OCI-LY1 (cell line): ENCODE results near the gene PBX1.

Experiments used
- H2AFZ ChIP-seq: fragments of 200-600 bp; sonication (generic), shearing (Covaris generic); 2 replicates; pipeline ENCODE4 v1.6.0; 2014; ENCODE audit warnings: antibody characterized with exemption, mild to moderate bottlenecking, low read length
- H3F3A ChIP-seq: fragments of 200-600 bp; sonication (generic), shearing (Covaris generic); 2 replicates; pipeline ENCODE4 v1.6.0; 2014; ENCODE audit warnings: mild to moderate bottlenecking, antibody characterized with exemption, low read length, moderate library complexity; ENCODE audit not compliant: insufficient read depth
- H3K27ac ChIP-seq: fragments of 200-600 bp; sonication (generic); 2 replicates; pipeline ENCODE4 v1.5.1; 2014; ENCODE audit warnings: low read length, mixed run types, mild to moderate bottlenecking, low read depth; ENCODE audit not compliant: poor library complexity, severe bottlenecking
- H3K27me3 ChIP-seq: fragments of 200-600 bp; sonication (generic); 2 replicates; pipeline ENCODE4 v1.6.0; 2014; ENCODE audit warnings: antibody characterized with exemption, mild to moderate bottlenecking, low read length, moderate library complexity; ENCODE audit not compliant: insufficient read depth
- H3K36me3 ChIP-seq: fragments of 200-600 bp; sonication (generic); 2 replicates; pipeline ENCODE4 v1.6.1; 2014; ENCODE audit warnings: mild to moderate bottlenecking, antibody characterized with exemption, low read length, moderate library complexity, mixed read lengths; ENCODE audit not compliant: insufficient read depth
- H3K4me1 ChIP-seq: fragments of 200-600 bp; sonication (generic); 2 replicates; pipeline ENCODE4 v1.5.1; 2014; ENCODE audit warnings: mild to moderate bottlenecking, low read length, moderate library complexity; ENCODE audit not compliant: insufficient read depth, severe bottlenecking
- H3K4me2 ChIP-seq: fragments of 200-600 bp; sonication (generic), shearing (Covaris generic); 2 replicates; pipeline ENCODE4 v1.6.1; 2014; ENCODE audit warnings: low read length
- H3K4me3 ChIP-seq: fragments of 200-600 bp; sonication (generic); 2 replicates; pipeline ENCODE4 v1.5.1; 2014; ENCODE audit warnings: low read length, low read depth, mild to moderate bottlenecking, mixed read lengths; ENCODE audit not compliant: poor library complexity, severe bottlenecking
- H3K79me2 ChIP-seq: fragments of 200-600 bp; shearing (Covaris generic); 2 replicates; pipeline ENCODE4 v1.6.1; 2016; ENCODE audit warnings: mixed run types, low read length, mixed read lengths; ENCODE audit not compliant: insufficient read depth
- H3K9ac ChIP-seq: fragments of 200-600 bp; sonication (generic), shearing (Covaris generic); 2 replicates; pipeline ENCODE4 v1.6.1; 2014; ENCODE audit warnings: mild to moderate bottlenecking, low read length, mixed read lengths
- H3K9me2 ChIP-seq: fragments of 200-600 bp; sonication (generic), shearing (Covaris generic); 2 replicates; pipeline ENCODE4 v1.6.1; 2014; ENCODE audit warnings: low read depth, mild to moderate bottlenecking, low read length, mixed read lengths
- H3K9me3 ChIP-seq: fragments of 200-600 bp; shearing (Covaris generic); 2 replicates; pipeline ENCODE4 v1.6.1; 2014; ENCODE audit warnings: low read length, mixed read lengths
- H4K20me1 ChIP-seq: fragments of 200-600 bp; sonication (generic), shearing (Covaris generic); 2 replicates; pipeline ENCODE4 v1.6.0; 2016; ENCODE audit warnings: mild to moderate bottlenecking, low read length; ENCODE audit not compliant: insufficient read depth
- CTCF ChIP-seq: fragments of 200-600 bp; sonication (generic), shearing (Covaris generic); IDR thresholded peaks from 2 replicates; pipeline ENCODE4 v1.5.1; 2017; ENCODE audit warnings: mild to moderate bottlenecking, antibody characterized with exemption, low read length, moderate library complexity, mixed read lengths
- EZH2 ChIP-seq: fragments of 200-600 bp; sonication (generic), shearing (Covaris generic); IDR thresholded peaks from 2 replicates; pipeline ENCODE4 v1.8.0; 2017; ENCODE audit warnings: borderline replicate concordance, mixed run types, mild to moderate bottlenecking, antibody characterized with exemption, low read length, moderate library complexity, mixed read lengths

Gene PBX1

GRCh38 chr1:164660412-164660772, 101.4 kb downstream of the PBX1 start:
- H2AFZ ChIP-seq = no peak overlapping the region
- no peak overlapping the region for H3K9ac ChIP-seq
- H3K4me2 ChIP-seq = no peak overlapping the region
- H3K27me3 ChIP-seq = no peaks in the 10 kb centered on the region
- no peaks in the 10 kb centered on the region for H3F3A ChIP-seq
- H3K27ac ChIP-seq = no peak overlapping the region
- H3K36me3 ChIP-seq = no peaks in the 10 kb centered on the region
- no peaks in the 10 kb centered on the region for H3K9me2 ChIP-seq
- no peaks in the 10 kb centered on the region for H3K4me1 ChIP-seq
- no peaks in the 10 kb centered on the region for H3K9me3 ChIP-seq
- H4K20me1 ChIP-seq = no peaks in the 10 kb centered on the region
- H3K79me2 ChIP-seq = no peaks in the 10 kb centered on the region
- TF ChIP-seq EZH2 (no peak), CTCF (no peak)
- no peak overlapping the region for H3K4me3 ChIP-seq

GRCh38 chr1:164660775-164661174, 101.8 kb downstream of the PBX1 start:
- Histone ChIP-seq H3K4me2 (no peak overlapping the region), H3K4me1 (no peaks in the 10 kb centered on the region), H3K9ac (no peak overlapping the region), H3K4me3 (no peak overlapping the region), H4K20me1 (no peaks in the 10 kb centered on the region), H3K36me3 (no peaks in the 10 kb centered on the region), H3K79me2 (no peaks in the 10 kb centered on the region), H3K9me3 (no peaks in the 10 kb centered on the region), H3K27ac (no peak overlapping the region), H3F3A (no peaks in the 10 kb centered on the region), H3K9me2 (no peaks in the 10 kb centered on the region), H3K27me3 (no peaks in the 10 kb centered on the region), H2AFZ (no peak overlapping the region)
- no peak for TF ChIP-seq CTCF
- TF ChIP-seq EZH2 = no peak

- Histone ChIP-seq H3K27me3 (no peaks in the 10 kb centered on the region), H2AFZ (no peak overlapping the region), H3K27ac (no peak overlapping the region), H3K4me2 (no peak overlapping the region), H3F3A (no peaks in the 10 kb centered on the region), H3K9me3 (no peaks in the 10 kb centered on the region), H3K79me2 (no peaks in the 10 kb centered on the region), H3K4me1 (no peaks in the 10 kb centered on the region), H3K9ac (no peak overlapping the region), H3K4me3 (no peak overlapping the region), H3K36me3 (no peaks in the 10 kb centered on the region), H3K9me2 (no peaks in the 10 kb centered on the region), H4K20me1 (no peaks in the 10 kb centered on the region)
- TF ChIP-seq CTCF (no peak), EZH2 (no peak)
These were observed 103.5 kb downstream of the PBX1 start for GRCh38 chr1:164662462-164662861.
